Measurements from ENCODE around the gene NRXN3.

NRXN3 gene

DNA sequence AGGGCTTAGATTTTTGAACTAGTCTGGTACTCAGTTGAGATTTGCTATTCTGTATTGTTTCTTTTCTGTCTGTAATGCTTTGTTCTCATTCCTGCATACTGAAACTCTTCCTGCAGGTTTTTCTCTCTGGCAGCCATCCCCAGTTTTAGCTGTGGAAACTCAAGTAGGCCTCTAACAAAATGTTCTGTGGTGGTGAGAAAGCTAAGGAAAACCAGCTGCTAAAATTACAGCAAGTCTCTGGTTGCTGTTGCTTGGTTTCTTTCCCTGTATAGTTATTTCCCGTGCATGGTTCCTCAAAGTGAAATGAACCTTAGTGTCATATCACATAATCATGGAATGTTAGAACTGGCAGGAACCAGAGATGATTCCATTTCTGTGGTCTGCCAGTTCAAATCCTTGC is 442.5 kb downstream of the NRXN3 start:
- Histone ChIP-seq H3K4me3 (ENCODE audit: control insufficient read depth in 1 of 7, extremely low read depth in 1 of 7, insufficient read depth in 4 of 7, low read depth in 2 of 7, low read length in 6 of 7) (no peak overlapping the region), H3K27ac (ENCODE audit: insufficient read depth in 1 of 2, low read depth in 1 of 2, low read length in 2 of 2, poor library complexity in 1 of 2, severe bottlenecking in 2 of 2) (no peak overlapping the region), H3K36me3 (ENCODE audit: control insufficient read depth in 4 of 4, insufficient read depth in 4 of 4, low read length in 3 of 4) (no peaks in the 10 kb centered on the region), H3K27me3 (replicated peaks in 2 of 5; ENCODE audit: control insufficient read depth in 4 of 5, insufficient read depth in 5 of 5, low read length in 4 of 5) (no peaks in the 10 kb centered on the region), H3K9me3 (ENCODE audit: control extremely low read depth in 1 of 5, control insufficient read depth in 4 of 5, insufficient read depth in 2 of 5, low read depth in 1 of 5, low read length in 4 of 5) (no peaks in the 10 kb centered on the region), H3K4me1 (ENCODE audit: control extremely low read depth in 1 of 4, control insufficient read depth in 4 of 4, insufficient read depth in 4 of 4, low read length in 3 of 4) (no peaks in the 10 kb centered on the region)
- ChIA-PET CTCF (no interaction called here), POLR2A (no interaction called here)
- no peak for DNase-seq
- no CpG with 5 or more reads among the region's 1 CpG for WGBS (ENCODE audit: insufficient coverage)

DNA sequence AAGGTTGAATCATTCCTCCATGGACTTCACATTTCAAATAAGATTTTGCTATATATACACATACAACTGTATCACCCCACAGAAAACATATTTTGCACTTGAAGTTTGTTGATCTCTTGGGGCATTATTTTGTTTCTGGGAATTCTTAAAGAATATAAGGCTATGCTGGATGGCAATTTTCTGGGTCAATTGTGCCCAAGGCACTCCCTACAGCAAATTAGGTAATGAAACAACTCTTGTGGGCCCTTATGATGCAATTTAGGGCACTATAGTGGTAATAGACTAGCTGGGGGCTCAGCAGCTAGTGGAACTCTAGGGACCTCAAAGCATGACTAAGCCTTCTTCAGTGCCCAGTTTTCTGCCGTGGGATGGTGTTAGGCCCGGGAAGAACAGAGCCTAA is 444.4 kb downstream of the NRXN3 start:
- DNase-seq: no peak
- H3K9me3 ChIP-seq (ENCODE audit: control extremely low read depth in 1 of 5, control insufficient read depth in 4 of 5, insufficient read depth in 2 of 5, low read depth in 1 of 5, low read length in 4 of 5): no peaks in the 10 kb centered on the region
- no peaks in the 10 kb centered on the region for H3K4me1 ChIP-seq (ENCODE audit: control extremely low read depth in 1 of 4, control insufficient read depth in 4 of 4, insufficient read depth in 4 of 4, low read length in 3 of 4)
- H3K4me3 ChIP-seq (ENCODE audit: control insufficient read depth in 1 of 7, extremely low read depth in 1 of 7, insufficient read depth in 4 of 7, low read depth in 2 of 7, low read length in 6 of 7): no peak overlapping the region
- WGBS (ENCODE audit: insufficient coverage): no CpG with 5 or more reads among the region's 2 CpGs
- no peaks in the 10 kb centered on the region for H3K36me3 ChIP-seq (ENCODE audit: control insufficient read depth in 4 of 4, insufficient read depth in 4 of 4, low read length in 3 of 4)
- ChIA-PET CTCF (no interaction called here), POLR2A (no interaction called here)
- H3K27ac ChIP-seq (ENCODE audit: insufficient read depth in 1 of 2, low read depth in 1 of 2, low read length in 2 of 2, poor library complexity in 1 of 2, severe bottlenecking in 2 of 2): no peak overlapping the region
- no peaks in the 10 kb centered on the region for H3K27me3 ChIP-seq (replicated peaks in 2 of 5; ENCODE audit: control insufficient read depth in 4 of 5, insufficient read depth in 5 of 5, low read length in 4 of 5)

DNA sequence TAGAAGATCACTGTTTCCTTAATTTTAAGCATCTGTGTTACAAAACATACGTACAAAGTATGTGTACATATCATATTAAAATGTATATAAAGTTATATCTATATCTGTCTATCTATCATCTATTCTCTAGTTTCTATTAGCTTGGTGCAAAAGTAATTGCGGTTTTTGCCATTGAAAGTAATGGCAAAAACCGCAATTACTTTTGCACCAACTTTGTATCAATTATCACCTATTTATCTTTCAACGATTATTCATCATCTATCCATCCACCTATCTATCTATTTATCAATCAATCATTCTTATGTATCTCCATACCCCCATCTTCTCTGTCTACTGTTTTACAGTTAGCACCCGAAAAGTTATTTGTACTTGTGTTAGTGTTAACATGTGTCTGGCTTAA is 447.6 kb downstream of the NRXN3 start:
- 68% methylated on average over 2 of the region's 5 CpGs for WGBS (ENCODE audit: insufficient coverage)

DNA sequence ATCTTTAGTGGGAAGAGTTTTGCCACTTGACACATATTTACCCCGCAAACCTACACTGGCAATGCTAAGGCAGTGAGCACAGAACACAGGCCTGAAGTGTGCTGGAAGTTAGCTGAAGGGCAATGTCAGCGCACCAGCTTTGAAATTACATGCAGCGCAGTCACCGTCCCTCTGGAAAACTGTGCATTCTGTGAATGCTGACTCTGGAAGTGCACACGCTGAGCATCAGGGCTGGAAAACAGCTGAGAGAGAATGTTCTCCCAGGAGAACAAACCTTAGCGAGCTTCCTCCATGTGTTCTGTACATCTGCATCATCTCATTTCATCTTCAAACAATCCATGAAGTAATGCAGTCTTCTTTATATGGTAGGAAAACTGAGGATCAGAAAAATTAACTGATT is 448.2 kb downstream of the NRXN3 start:
- Histone ChIP-seq H3K9me3 (ENCODE audit: control extremely low read depth in 1 of 5, control insufficient read depth in 4 of 5, insufficient read depth in 2 of 5, low read depth in 1 of 5, low read length in 4 of 5) (peaks cover 0 to 3% (median 0%) of the 10 kb centered on the region in 5 experiments), H3K36me3 (ENCODE audit: control insufficient read depth in 4 of 4, insufficient read depth in 4 of 4, low read length in 3 of 4) (no peaks in the 10 kb centered on the region), H3K4me1 (ENCODE audit: control extremely low read depth in 1 of 4, control insufficient read depth in 4 of 4, insufficient read depth in 4 of 4, low read length in 3 of 4) (no peaks in the 10 kb centered on the region), H3K4me3 (ENCODE audit: control insufficient read depth in 1 of 7, extremely low read depth in 1 of 7, insufficient read depth in 4 of 7, low read depth in 2 of 7, low read length in 6 of 7) (no peak overlapping the region), H3K27me3 (replicated peaks in 2 of 5; ENCODE audit: control insufficient read depth in 4 of 5, insufficient read depth in 5 of 5, low read length in 4 of 5) (peaks cover 0 to 3% (median 0%) of the 10 kb centered on the region in 5 experiments), H3K27ac (ENCODE audit: insufficient read depth in 1 of 2, low read depth in 1 of 2, low read length in 2 of 2, poor library complexity in 1 of 2, severe bottlenecking in 2 of 2) (no peak overlapping the region)
- DNase-seq: no peak
- ChIA-PET CTCF (no interaction called here), POLR2A (no interaction called here)
- WGBS (ENCODE audit: insufficient coverage): 95% methylated on average over 5 of the region's 6 CpGs

More for the DNA sequence above, 447.6 kb downstream of the NRXN3 start:
- no peak for DNase-seq
- H3K36me3 ChIP-seq (ENCODE audit: control insufficient read depth in 4 of 4, insufficient read depth in 4 of 4, low read length in 3 of 4): no peaks in the 10 kb centered on the region
- H3K4me3 ChIP-seq (ENCODE audit: control insufficient read depth in 1 of 7, extremely low read depth in 1 of 7, insufficient read depth in 4 of 7, low read depth in 2 of 7, low read length in 6 of 7): no peak overlapping the region
- ChIA-PET CTCF (interaction anchor here (1.1 kb wide), 1 partner anchor 20 kb away, joined by 3 read pairs; no protein-coding TSS in a partner anchor), POLR2A (no interaction called here)
- H3K4me1 ChIP-seq (ENCODE audit: control extremely low read depth in 1 of 4, control insufficient read depth in 4 of 4, insufficient read depth in 4 of 4, low read length in 3 of 4): no peaks in the 10 kb centered on the region
- H3K27me3 ChIP-seq (replicated peaks in 2 of 5; ENCODE audit: control insufficient read depth in 4 of 5, insufficient read depth in 5 of 5, low read length in 4 of 5): peaks cover 0 to 3% (median 0%) of the 10 kb centered on the region in 5 experiments
- no peak overlapping the region for H3K27ac ChIP-seq (ENCODE audit: insufficient read depth in 1 of 2, low read depth in 1 of 2, low read length in 2 of 2, poor library complexity in 1 of 2, severe bottlenecking in 2 of 2)
- peaks cover 0 to 3% (median 0%) of the 10 kb centered on the region in 5 experiments for H3K9me3 ChIP-seq (ENCODE audit: control extremely low read depth in 1 of 5, control insufficient read depth in 4 of 5, insufficient read depth in 2 of 5, low read depth in 1 of 5, low read length in 4 of 5)

DNA sequence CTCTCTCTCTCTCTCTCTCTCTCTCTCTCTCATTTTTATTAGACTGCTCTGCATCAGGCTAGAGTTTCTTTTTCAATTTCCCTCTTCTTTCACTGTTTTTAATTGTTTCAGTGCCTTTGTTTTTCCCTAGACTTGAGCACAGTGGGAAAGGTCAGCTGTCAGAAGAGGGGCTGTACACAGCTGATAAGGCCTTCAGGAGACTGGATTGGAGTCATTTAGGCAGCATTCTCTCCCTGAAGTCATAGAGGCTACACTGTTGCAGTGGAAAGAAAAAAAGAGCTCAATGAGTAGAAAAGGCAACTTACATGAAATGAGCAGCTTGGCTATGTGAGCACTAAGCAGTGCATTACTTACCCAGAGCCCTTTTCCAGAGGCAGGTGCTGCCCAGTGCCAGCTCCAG is 456.9 kb downstream of the NRXN3 start:
- H3K4me1 ChIP-seq (ENCODE audit: control extremely low read depth in 1 of 4, control insufficient read depth in 4 of 4, insufficient read depth in 4 of 4, low read length in 3 of 4): no peaks in the 10 kb centered on the region
- H3K27ac ChIP-seq (ENCODE audit: insufficient read depth in 1 of 2, low read depth in 1 of 2, low read length in 2 of 2, poor library complexity in 1 of 2, severe bottlenecking in 2 of 2): no peak overlapping the region
- ChIA-PET CTCF (no interaction called here), POLR2A (no interaction called here)
- H3K36me3 ChIP-seq (ENCODE audit: control insufficient read depth in 4 of 4, insufficient read depth in 4 of 4, low read length in 3 of 4): no peaks in the 10 kb centered on the region
- no peaks in the 10 kb centered on the region for H3K27me3 ChIP-seq (replicated peaks in 2 of 5; ENCODE audit: control insufficient read depth in 4 of 5, insufficient read depth in 5 of 5, low read length in 4 of 5)
- H3K9me3 ChIP-seq (ENCODE audit: control extremely low read depth in 1 of 5, control insufficient read depth in 4 of 5, insufficient read depth in 2 of 5, low read depth in 1 of 5, low read length in 4 of 5): no peaks in the 10 kb centered on the region
- no peak for DNase-seq
- no peak overlapping the region for H3K4me3 ChIP-seq (ENCODE audit: control insufficient read depth in 1 of 7, extremely low read depth in 1 of 7, insufficient read depth in 4 of 7, low read depth in 2 of 7, low read length in 6 of 7)

DNA sequence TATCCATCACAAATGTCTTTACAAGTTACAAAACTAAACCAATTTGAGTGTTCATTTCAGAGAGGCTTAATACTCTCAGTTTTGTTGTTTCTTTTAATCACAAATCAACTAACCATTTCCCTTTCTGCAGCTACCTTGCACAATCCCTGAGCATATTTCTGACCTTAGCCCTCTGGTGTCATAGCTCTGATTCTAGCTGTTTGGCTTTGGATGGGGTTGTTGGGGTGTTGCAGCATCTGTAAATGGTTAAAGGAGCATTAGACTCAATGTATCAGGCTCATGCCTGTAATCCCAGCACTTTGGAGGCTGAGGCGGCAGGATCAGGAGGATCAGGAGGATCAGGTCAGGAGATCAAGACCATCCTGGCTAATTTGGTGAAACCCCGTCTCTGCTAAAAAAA is 461.4 kb downstream of the NRXN3 start:
- 90% methylated on average over 2 of the region's 2 CpGs for WGBS (ENCODE audit: insufficient coverage)
- DNase-seq: no peak
- H3K9me3 ChIP-seq (ENCODE audit: control extremely low read depth in 1 of 5, control insufficient read depth in 4 of 5, insufficient read depth in 2 of 5, low read depth in 1 of 5, low read length in 4 of 5): no peaks in the 10 kb centered on the region
- no peaks in the 10 kb centered on the region for H3K27me3 ChIP-seq (replicated peaks in 2 of 5; ENCODE audit: control insufficient read depth in 4 of 5, insufficient read depth in 5 of 5, low read length in 4 of 5)
- CTCF ChIA-PET: no interaction called here
- no peaks in the 10 kb centered on the region for H3K4me1 ChIP-seq (ENCODE audit: control extremely low read depth in 1 of 4, control insufficient read depth in 4 of 4, insufficient read depth in 4 of 4, low read length in 3 of 4)
- H3K27ac ChIP-seq (ENCODE audit: insufficient read depth in 1 of 2, low read depth in 1 of 2, low read length in 2 of 2, poor library complexity in 1 of 2, severe bottlenecking in 2 of 2): no peak overlapping the region
- POLR2A ChIA-PET: no interaction called here
- H3K4me3 ChIP-seq (ENCODE audit: control insufficient read depth in 1 of 7, extremely low read depth in 1 of 7, insufficient read depth in 4 of 7, low read depth in 2 of 7, low read length in 6 of 7): no peak overlapping the region
- no peaks in the 10 kb centered on the region for H3K36me3 ChIP-seq (ENCODE audit: control insufficient read depth in 4 of 4, insufficient read depth in 4 of 4, low read length in 3 of 4)

DNA sequence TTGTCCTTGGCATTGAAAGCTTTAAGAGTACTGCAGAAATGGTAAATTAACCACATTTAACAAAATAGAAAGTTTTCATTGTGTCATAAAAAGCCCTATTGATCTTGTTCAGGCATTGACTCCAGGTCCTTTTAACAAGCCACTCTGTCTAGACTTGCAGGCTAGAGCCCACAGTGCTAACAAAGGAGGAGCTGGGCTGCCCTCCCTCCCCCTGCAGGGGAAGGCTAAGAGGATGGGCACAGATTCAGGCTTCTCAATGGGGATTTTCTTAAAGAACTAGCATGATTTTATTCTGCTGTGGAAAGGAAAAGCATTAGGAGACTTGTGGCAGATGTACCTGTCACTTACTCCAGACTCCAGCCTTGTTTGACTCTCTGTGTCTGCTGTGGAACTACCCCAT is 463.6 kb downstream of the NRXN3 start:
- DNase-seq: no peak
- Histone ChIP-seq H3K27me3 (replicated peaks in 2 of 5; ENCODE audit: control insufficient read depth in 4 of 5, insufficient read depth in 5 of 5, low read length in 4 of 5) (no peaks in the 10 kb centered on the region), H3K36me3 (ENCODE audit: control insufficient read depth in 4 of 4, insufficient read depth in 4 of 4, low read length in 3 of 4) (no peaks in the 10 kb centered on the region), H3K27ac (ENCODE audit: insufficient read depth in 1 of 2, low read depth in 1 of 2, low read length in 2 of 2, poor library complexity in 1 of 2, severe bottlenecking in 2 of 2) (no peak overlapping the region), H3K4me1 (ENCODE audit: control extremely low read depth in 1 of 4, control insufficient read depth in 4 of 4, insufficient read depth in 4 of 4, low read length in 3 of 4) (no peaks in the 10 kb centered on the region), H3K9me3 (ENCODE audit: control extremely low read depth in 1 of 5, control insufficient read depth in 4 of 5, insufficient read depth in 2 of 5, low read depth in 1 of 5, low read length in 4 of 5) (peaks cover 0 to 3% (median 0%) of the 10 kb centered on the region in 5 experiments), H3K4me3 (ENCODE audit: control insufficient read depth in 1 of 7, extremely low read depth in 1 of 7, insufficient read depth in 4 of 7, low read depth in 2 of 7, low read length in 6 of 7) (no peak overlapping the region)
- ChIA-PET POLR2A (no interaction called here), CTCF (no interaction called here)

Data from common myeloid progenitor, CD34-positive (primary cell).